Stimulated activated naive CD4-positive, alpha-beta T cell (primary cell): ENCODE data around the gene RPL3.
"Not testable (repeated sequence)": the region's sequence is repeated elsewhere in the genome, so short reads cannot be mapped to it uniquely, and the experiment has no call there.

Experiments used
- DNase-seq, 6 experiments: peaks; one replicate each; lab custom pipeline; 2025; lab: John Stamatoyannopoulos, UW

The RPL3 gene

DNA sequence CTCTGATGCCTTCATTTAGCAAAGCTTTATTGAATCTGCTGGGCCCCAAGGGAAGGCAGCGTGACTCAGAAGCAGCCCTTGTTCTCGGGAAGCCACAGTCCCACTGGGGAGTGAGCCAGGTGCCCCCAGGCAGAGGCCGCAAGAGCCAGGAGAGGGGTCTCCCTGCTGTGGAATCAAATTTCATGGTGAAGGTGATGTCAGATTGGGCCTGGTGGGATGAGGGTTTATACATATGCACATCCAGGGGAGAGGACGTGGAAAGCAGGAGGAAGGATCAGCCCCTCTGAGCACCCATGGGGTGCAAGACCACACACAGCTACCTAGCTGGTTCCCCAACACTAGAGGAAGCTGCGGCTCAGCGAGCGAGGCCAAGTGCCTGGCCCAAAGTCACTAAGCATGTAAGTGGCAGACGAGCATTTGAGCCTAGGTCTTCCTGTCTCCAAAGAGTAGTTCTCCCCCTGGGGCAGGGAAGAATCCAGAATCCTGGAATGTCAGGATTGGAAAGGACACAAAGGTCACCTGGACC, 32.3 kb upstream of the RPL3 start:
- no peak for DNase-seq

GRCh38 chr22:39350757-39351688, 31.6 kb upstream of the RPL3 start:
- no peak for DNase-seq

GRCh38 chr22:39349967-39350726, 30.7 kb upstream of the RPL3 start, which contains the start of gene SYNGR1:
Gene SYNGR1, plus strand, starts transcription at chr22:39349991. Its CDS starts 20 bp downstream, at chr22:39350011.
- peak in 2 of 6 experiments; percentile 20 to 24 for DNase-seq

- peak in 4 of 6 experiments; percentile 12 to 58 (median 22) for DNase-seq
Measured at GRCh38 chr22:39349506-39349966, 30.1 kb upstream of the RPL3 start.

- no peak for DNase-seq
Measured at GRCh38 chr22:39348909-39349505, 29.6 kb upstream of the RPL3 start.

DNA sequence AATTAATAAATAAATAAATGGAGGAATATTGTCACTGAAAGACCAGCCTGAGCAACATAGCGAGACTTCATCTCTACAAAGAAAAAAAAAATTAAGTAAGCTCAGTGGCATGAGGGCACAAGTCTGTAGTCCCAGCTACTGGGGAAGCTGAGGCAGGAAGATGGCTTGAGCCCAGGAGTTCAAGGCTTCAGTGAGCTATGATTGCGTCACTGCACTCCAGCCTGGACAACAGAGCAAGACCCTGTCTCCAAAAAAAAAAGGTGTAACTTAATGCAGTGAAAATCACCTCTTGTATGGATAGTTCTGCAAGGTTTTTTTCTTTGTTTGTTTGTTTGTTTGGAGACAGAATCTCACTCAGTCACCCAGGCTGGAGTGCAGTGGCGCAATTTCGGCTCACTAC, 25.8 kb upstream of the RPL3 start:
- DNase-seq = no peak

- DNase-seq = no peak
Measured at GRCh38 chr22:39344046-39344390, 24.6 kb upstream of the RPL3 start.

GRCh38 chr22:39343259-39344045, 24.0 kb upstream of the RPL3 start:
- peak; percentile 27 to 64 (median 53) for DNase-seq

GRCh38 chr22:39341179-39341578, 21.8 kb upstream of the RPL3 start:
- DNase-seq = no peak

- not testable (repeated sequence) for DNase-seq
Measured at GRCh38 chr22:39339775-39340174, 20.4 kb upstream of the RPL3 start.

GRCh38 chr22:39336411-39336810, 17.0 kb upstream of the RPL3 start:
- no peak for DNase-seq

DNA sequence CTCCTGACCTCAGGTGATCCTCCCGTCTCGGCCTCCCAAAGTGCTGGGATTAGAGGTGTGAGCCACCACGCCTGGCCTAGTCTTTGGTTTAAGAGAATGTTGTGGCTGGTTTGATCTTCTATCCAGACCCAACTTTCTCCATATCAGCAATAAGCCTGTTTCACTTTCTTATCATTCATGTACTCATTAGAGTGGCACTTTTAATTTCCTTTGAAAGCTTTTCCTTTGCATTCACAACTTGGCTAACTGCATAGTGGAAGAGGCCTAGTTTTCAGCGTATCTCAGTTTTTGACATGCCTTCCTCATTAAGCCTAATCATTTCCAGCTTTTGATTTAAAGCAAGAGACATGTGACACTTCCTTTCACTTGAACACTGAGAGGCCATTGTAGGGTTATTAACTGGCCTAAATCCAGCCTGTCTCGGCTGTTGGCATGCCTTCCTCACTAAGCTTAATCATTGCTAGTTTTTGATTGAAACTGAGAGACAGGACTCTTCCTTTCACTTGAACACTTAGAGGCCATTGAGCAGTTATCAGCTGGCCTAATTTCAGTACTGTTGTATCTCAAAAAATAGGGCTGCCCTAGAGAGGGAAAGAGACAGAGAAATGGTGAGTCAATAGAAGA, 13.1 kb upstream of the RPL3 start:
- no peak for DNase-seq

DNA sequence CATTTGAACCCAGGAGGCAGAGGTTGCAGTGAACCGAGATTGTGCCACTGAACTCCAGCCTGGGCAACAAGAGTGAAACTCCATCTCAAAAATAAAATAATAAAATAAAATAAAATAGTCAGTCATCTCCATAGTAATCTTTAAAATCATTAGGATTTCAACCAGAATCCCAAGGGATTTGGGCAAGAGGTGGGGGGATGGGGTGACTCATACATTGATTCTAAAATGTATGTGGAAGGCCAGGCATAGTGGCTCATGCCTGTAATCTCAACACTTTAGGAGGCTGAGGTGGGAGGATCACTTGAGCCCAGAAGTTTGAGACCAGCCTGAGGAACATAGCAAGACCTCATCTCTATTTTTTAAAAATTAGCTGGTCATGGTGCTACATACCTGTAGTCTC, 11.1 kb upstream of the RPL3 start:
- not testable (repeated sequence) for DNase-seq

DNA sequence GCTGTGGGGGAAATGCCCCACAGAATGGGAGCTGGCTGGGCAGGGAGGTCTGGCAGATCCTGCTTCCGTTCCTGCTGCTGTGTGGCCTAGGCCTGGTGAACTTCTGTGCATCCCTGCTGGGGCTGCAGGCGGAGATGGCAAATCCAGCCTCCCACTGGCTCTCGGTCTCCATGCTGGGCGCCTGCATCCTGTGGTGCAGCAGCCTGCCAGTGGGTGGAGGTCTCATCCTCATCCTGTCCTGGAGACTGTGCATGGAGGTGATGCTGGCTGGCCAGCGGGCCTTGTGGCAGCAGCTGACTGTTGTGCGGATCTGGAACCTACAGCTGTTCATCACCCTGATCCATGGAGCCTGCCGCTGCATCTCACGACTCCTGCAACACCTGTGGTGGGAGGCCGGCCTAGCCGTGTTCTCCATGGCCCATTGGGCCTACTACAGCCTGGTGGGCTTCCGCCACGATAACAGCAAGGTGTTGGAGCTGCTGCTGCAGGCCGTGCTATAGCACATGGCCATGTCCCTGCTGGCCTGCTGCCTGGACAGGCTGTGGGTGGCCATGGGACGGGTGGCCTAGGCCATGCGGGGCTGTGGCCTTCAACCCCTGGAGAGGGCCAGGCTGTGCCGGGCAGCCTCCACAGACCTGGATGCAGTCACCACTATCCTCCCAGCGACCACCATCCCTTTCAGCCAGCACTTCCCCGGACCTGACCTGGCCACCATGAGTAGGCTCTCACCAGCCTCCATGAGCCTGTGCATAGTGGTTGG, 8.8 kb upstream of the RPL3 start:
- DNase-seq = no peak

- DNase-seq = no peak
Measured at GRCh38 chr22:39325392-39325932, 6.0 kb upstream of the RPL3 start.

GRCh38 chr22:39320616-39321029, 1.2 kb upstream of the RPL3 start:
- not testable (repeated sequence) for DNase-seq

GRCh38 chr22:39318507-39319283, 728 bp downstream of the RPL3 start:
- peak in 2 of 6 experiments; percentile 39 to 45 for DNase-seq

- no peak for DNase-seq
Measured at GRCh38 chr22:39317775-39318506, 1.5 kb downstream of the RPL3 start.
